Astrocyte (in vitro differentiated cells and primary cell): Measurements from ENCODE around the gene NDUFC1. TPM values are rescaled to one million over a fixed set of nuclear protein-coding genes. Genes with fewer than 3 reads are reported as not detected.
"Not testable (repeated sequence)": the region's sequence is repeated elsewhere in the genome, so short reads cannot be mapped to it uniquely, and the experiment has no call there.

Experiments
- DNase-seq: peaks from one replicate; pipeline ENCODE4 v3.0.0-alpha.2; 2010; ENCODE audit warnings: low read depth
- FAIRE-seq: peaks from 2 replicates; lab custom pipeline; 2011; peaks lifted over from hg19 to GRCh38; lab: Jason Lieb, UNC
- H2AFZ ChIP-seq: 2 replicates; pipeline ENCODE4 v1.6.0; 2012; ENCODE audit warnings: low read depth, low read length, inconsistent platforms
- H3K27ac ChIP-seq: 2 replicates; pipeline ENCODE4 v1.5.1; 2011; ENCODE audit warnings: low read depth, low read length, inconsistent platforms
- H3K27me3 ChIP-seq: 2 replicates; pipeline ENCODE4 v1.6.0; 2011; ENCODE audit warnings: low read length, inconsistent platforms; ENCODE audit not compliant: insufficient read depth
- H3K36me3 ChIP-seq: 2 replicates; pipeline ENCODE4 v1.5.1; 2011; ENCODE audit warnings: low read length, inconsistent platforms; ENCODE audit not compliant: insufficient read depth
- H3K4me1 ChIP-seq: 2 replicates; pipeline ENCODE4 v1.5.1; 2011; ENCODE audit warnings: low read length, inconsistent platforms; ENCODE audit not compliant: insufficient read depth
- H3K4me2 ChIP-seq: 2 replicates; pipeline ENCODE4 v1.6.0; 2012; ENCODE audit warnings: low read length, inconsistent platforms
- H3K4me3 ChIP-seq: 2 replicates; pipeline ENCODE4 v1.5.1; 2011; ENCODE audit warnings: low read depth, mild to moderate bottlenecking, low read length, inconsistent platforms; ENCODE audit not compliant: insufficient read depth
- H3K79me2 ChIP-seq: 2 replicates; pipeline ENCODE4 v1.6.0; 2012; ENCODE audit warnings: mild to moderate bottlenecking, low read length, inconsistent platforms; ENCODE audit not compliant: insufficient read depth
- H3K9ac ChIP-seq: 2 replicates; pipeline ENCODE4 v1.6.0; 2012; ENCODE audit warnings: mild to moderate bottlenecking, low read length, inconsistent platforms
- H3K9me3 ChIP-seq: 2 replicates; pipeline ENCODE4 v1.5.1; 2012; ENCODE audit warnings: low read depth, mild to moderate bottlenecking, low read length, inconsistent platforms; ENCODE audit not compliant: insufficient read depth
- H4K20me1 ChIP-seq: 2 replicates; pipeline ENCODE4 v1.6.0; 2012; ENCODE audit warnings: low read length, inconsistent platforms; ENCODE audit not compliant: insufficient read depth
- H3K27ac Mint-ChIP-seq: one replicate; pipeline ENCODE4 v1.8.0; 2021; ENCODE audit warnings: mild to moderate bottlenecking, mixed read lengths; ENCODE audit not compliant: unreplicated experiment
- H3K27me3 Mint-ChIP-seq: one replicate; pipeline ENCODE4 v1.8.0; 2021; ENCODE audit warnings: low read depth, mixed read lengths; ENCODE audit not compliant: unreplicated experiment
- H3K36me3 Mint-ChIP-seq: one replicate; pipeline ENCODE4 v1.8.0; 2021; ENCODE audit warnings: low read depth, mixed read lengths; ENCODE audit not compliant: unreplicated experiment
- H3K4me1 Mint-ChIP-seq: one replicate; pipeline ENCODE4 v1.8.0; 2021; ENCODE audit warnings: low read depth, mixed read lengths; ENCODE audit not compliant: unreplicated experiment
- H3K4me3 Mint-ChIP-seq: one replicate; pipeline ENCODE4 v1.8.0; 2021; ENCODE audit warnings: mild to moderate bottlenecking, moderate library complexity, mixed read lengths; ENCODE audit not compliant: unreplicated experiment
- H3K9me3 Mint-ChIP-seq: one replicate; pipeline ENCODE4 v1.8.0; 2021; ENCODE audit warnings: mild to moderate bottlenecking, mixed read lengths; ENCODE audit not compliant: unreplicated experiment
- EZH2 ChIP-seq: IDR thresholded peaks from 2 replicates; pipeline ENCODE4 v1.6.1; 2012; ENCODE audit warnings: mild to moderate bottlenecking, low read length, inconsistent platforms; ENCODE audit not compliant: insufficient read depth
- total RNA-seq: library from RNA; stranded (reverse); gene quantifications from 2 replicates; pipeline ENCODE4 v1.2.1, GENCODE V29; 2021
- TF ChIP-seq, protein P1 (sequence below): IDR thresholded peaks from 2 replicates; pipeline ENCODE4 v1.5.1; 2011; ENCODE audit warnings: low read depth, mild to moderate bottlenecking, inconsistent platforms, low read length, moderate library complexity; ENCODE audit not compliant: insufficient read depth

Gene NDUFC1
- total RNA-seq, 1 donor from 2014 or later: 49.2 TPM

DNA sequence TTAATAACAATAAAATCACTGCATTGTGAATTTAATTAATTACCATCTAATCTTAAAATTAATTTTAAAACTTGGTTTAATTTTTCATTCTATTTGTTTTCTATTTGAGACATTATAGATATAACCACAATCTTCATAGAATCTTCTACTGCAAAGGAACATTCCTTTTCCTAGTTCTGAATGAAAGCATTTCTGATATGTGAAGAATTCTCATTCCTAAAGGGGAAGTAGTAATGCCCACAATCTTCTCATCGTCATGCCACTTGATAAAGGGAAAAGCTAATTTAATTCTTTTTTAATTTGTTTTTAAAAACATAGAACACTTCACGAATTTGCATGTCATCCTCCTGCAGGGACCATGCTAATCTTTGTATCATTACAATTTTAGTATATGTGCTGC is 45.9 kb downstream of the NDUFC1 start:
- H2AFZ ChIP-seq: no peak overlapping the region
- no peaks in the 10 kb centered on the region for H3K79me2 ChIP-seq
- no peaks in the 10 kb centered on the region for H3K27me3 Mint-ChIP-seq
- peaks cover 6% of the 10 kb centered on the region for H3K4me1 Mint-ChIP-seq
- no peak overlapping the region for H3K4me2 ChIP-seq
- FAIRE-seq (no peak), DNase-seq (no peak)
- peaks cover 5% of the 10 kb centered on the region for H3K4me1 ChIP-seq
- H3K27ac Mint-ChIP-seq: no peak overlapping the region
- H3K4me3 ChIP-seq: no peak overlapping the region
- H3K36me3 ChIP-seq: no peaks in the 10 kb centered on the region
- H3K9me3 Mint-ChIP-seq: no peaks in the 10 kb centered on the region
- no peak overlapping the region for H3K9ac ChIP-seq
- H3K36me3 Mint-ChIP-seq: no peaks in the 10 kb centered on the region
- no peaks in the 10 kb centered on the region for H3K9me3 ChIP-seq
- H3K27ac ChIP-seq: no peak overlapping the region
- TF ChIP-seq, protein P1, sequence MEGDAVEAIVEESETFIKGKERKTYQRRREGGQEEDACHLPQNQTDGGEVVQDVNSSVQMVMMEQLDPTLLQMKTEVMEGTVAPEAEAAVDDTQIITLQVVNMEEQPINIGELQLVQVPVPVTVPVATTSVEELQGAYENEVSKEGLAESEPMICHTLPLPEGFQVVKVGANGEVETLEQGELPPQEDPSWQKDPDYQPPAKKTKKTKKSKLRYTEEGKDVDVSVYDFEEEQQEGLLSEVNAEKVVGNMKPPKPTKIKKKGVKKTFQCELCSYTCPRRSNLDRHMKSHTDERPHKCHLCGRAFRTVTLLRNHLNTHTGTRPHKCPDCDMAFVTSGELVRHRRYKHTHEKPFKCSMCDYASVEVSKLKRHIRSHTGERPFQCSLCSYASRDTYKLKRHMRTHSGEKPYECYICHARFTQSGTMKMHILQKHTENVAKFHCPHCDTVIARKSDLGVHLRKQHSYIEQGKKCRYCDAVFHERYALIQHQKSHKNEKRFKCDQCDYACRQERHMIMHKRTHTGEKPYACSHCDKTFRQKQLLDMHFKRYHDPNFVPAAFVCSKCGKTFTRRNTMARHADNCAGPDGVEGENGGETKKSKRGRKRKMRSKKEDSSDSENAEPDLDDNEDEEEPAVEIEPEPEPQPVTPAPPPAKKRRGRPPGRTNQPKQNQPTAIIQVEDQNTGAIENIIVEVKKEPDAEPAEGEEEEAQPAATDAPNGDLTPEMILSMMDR: no peak
- no peak for TF ChIP-seq EZH2
- H3K4me3 Mint-ChIP-seq: no peak overlapping the region
- no peaks in the 10 kb centered on the region for H3K27me3 ChIP-seq
- no peaks in the 10 kb centered on the region for H4K20me1 ChIP-seq

DNA sequence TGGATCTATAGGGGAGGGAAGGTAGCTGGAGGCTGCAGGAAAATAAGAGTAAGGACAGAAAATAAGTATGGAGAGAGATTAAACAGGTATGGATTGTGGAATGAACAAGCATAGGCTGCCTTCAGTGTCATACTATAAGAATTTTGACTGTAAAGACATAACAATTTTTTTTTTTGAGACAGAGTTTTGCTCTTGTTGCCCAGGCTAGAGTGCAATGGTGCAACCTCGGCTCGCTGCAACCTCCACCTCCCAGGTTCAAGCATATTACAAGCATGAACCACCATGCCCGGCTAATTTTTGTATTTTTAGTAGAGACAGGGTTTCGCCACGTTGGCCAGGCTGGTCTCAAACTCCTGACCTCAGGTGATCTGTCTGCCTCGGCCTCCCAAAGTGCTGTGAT is 46.7 kb downstream of the NDUFC1 start:
- H3K27ac Mint-ChIP-seq, FAIRE-seq, H3K27me3 ChIP-seq: not testable (repeated sequence)

GRCh38 chr4:139253713-139254112 is 48.6 kb downstream of the NDUFC1 start:
- Histone ChIP-seq H3K27ac (no peak overlapping the region), H3K9me3 (no peaks in the 10 kb centered on the region), H2AFZ (no peak overlapping the region), H4K20me1 (no peaks in the 10 kb centered on the region), H3K4me1 (peaks cover 5% of the 10 kb centered on the region), H3K4me2 (no peak overlapping the region), H3K4me3 (no peak overlapping the region), H3K79me2 (no peaks in the 10 kb centered on the region), H3K36me3 (no peaks in the 10 kb centered on the region), H3K9ac (no peak overlapping the region), H3K27me3 (no peaks in the 10 kb centered on the region)
- Mint-ChIP-seq H3K36me3 (peaks cover under 1% of the 10 kb centered on the region), H3K27me3 (no peaks in the 10 kb centered on the region), H3K4me1 (peaks cover 6% of the 10 kb centered on the region), H3K4me3 (no peak overlapping the region), H3K9me3 (no peaks in the 10 kb centered on the region), H3K27ac (no peak overlapping the region)
- TF ChIP-seq, protein P1: no peak
- TF ChIP-seq EZH2: no peak
- DNase-seq (peak; percentile 41), FAIRE-seq (no peak)

More for the DNA sequence above, 46.7 kb downstream of the NDUFC1 start:
- H3K9me3 ChIP-seq, H3K36me3 Mint-ChIP-seq, H3K36me3 ChIP-seq, H3K4me3 ChIP-seq, H3K4me1 ChIP-seq, DNase-seq, H3K27me3 Mint-ChIP-seq, H3K4me3 Mint-ChIP-seq, H2AFZ ChIP-seq, H3K9ac ChIP-seq, H3K4me2 ChIP-seq, H3K79me2 ChIP-seq, H3K4me1 Mint-ChIP-seq, H3K27ac ChIP-seq, H4K20me1 ChIP-seq, H3K9me3 Mint-ChIP-seq: not testable (repeated sequence)
